Fibroblast of mammary gland (primary cell): ENCODE measurements around the gene CEP152.
A peak's percentile ranks its signal among the peaks of the same experiment; 100 is the strongest.
"Not testable (repeated sequence)": the region's sequence is repeated elsewhere in the genome, so short reads cannot be mapped to it uniquely, and the experiment has no call there.

Experiments used
- DNase-seq: peaks from one replicate; pipeline ENCODE4 v3.0.0-alpha.2; 2010; ENCODE audit warnings: low read depth
- H3K4me3 ChIP-seq: 2 replicates; pipeline ENCODE4 v1.5.1; 2011; ENCODE audit warnings: low read depth, mild to moderate bottlenecking, low read length, moderate library complexity; ENCODE audit not compliant: control insufficient read depth
- CTCF ChIP-seq: conservative IDR thresholded peaks from 2 replicates; pipeline ENCODE4 v1.5.1; 2011; ENCODE audit warnings: low read depth, low read length, inconsistent platforms; ENCODE audit not compliant: control insufficient read depth, insufficient read depth

CEP152 gene

DNA sequence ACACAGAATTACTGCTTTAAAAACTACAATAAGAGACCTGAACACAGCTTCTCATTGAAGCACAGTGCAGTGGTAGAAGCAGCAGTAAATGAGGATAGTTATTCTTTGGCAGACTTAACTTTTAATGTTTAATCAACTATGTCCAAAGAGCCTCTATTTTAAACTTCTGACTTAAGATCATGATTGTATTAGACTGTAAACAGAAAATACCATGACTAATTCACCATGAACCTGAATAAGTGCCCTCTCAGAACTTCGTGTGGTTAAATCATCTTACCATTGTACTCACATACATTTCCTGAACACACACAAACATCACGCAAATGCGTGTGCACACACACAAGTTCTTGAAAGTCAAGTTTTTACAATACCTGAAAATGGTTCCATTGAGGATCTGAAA lies 13.9 kb downstream of the CEP152 start:
- TF ChIP-seq CTCF = no peak
- H3K4me3 ChIP-seq = no peak overlapping the region
- DNase-seq = peak; percentile 72

DNA sequence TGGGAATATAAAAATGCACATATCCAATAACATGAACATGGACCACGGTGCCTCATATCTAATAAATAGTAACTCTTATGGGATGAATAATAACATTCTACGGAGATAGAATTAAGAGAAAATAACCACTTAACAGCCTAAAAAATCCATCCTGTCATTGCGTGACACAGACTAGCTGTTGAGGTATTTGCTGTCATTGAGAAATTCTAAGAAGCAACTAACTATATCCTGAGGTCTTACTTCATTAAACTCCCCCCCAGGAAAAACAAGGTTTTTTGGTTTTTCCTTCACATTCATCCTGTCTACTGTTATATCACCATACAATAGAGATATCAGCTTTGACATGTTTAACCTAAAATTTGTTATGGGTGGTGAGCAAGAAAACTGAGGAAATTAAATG lies 14.3 kb downstream of the CEP152 start:
- no peak for TF ChIP-seq CTCF
- no peak for DNase-seq
- no peak overlapping the region for H3K4me3 ChIP-seq

GRCh38 chr15:48795901-48796300 lies 15.0 kb downstream of the CEP152 start:
- TF ChIP-seq CTCF = no peak
- no peak for DNase-seq
- no peak overlapping the region for H3K4me3 ChIP-seq

DNA sequence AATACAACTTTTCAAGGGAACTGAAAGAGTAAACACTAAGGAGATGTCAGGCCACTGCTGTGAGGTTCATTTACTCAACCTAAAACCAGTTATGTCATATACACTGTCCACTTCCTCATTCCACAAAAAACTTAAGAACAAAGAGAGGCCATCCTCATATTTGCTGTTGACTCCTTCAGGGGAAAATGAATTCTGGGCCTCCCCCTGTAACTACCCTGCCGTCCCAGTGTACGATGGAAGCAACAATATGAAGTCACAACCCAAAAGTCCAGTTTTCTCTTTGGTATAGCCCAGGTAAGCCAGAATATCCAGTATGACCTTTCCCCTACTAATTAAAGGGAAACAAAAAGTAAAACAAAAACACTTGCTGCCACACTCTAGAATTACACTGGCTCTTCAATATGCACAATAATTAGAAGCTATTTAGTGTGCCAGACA lies 16.2 kb downstream of the CEP152 start:
- no peak overlapping the region for H3K4me3 ChIP-seq
- no peak for TF ChIP-seq CTCF
- DNase-seq = no peak

DNA sequence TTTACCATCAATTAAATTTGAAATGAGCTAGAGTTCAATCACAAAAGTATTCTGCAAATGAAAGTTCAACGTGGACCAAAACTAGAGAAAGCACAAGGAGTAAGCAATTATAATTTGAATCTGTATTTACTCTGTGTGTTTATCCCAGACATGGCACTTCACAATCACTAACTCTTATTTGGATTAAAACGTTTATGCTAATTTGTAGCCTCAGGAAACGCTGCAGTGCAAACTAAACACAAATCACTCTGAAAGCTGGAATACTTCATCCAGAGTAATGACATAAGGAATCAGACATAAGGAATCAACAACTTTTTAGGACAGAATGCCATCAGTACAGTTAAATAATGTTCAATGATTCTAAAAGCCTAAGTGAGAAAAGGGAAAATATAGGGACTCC lies 18.5 kb downstream of the CEP152 start:
- no peak for DNase-seq
- no peak for TF ChIP-seq CTCF
- no peak overlapping the region for H3K4me3 ChIP-seq

DNA sequence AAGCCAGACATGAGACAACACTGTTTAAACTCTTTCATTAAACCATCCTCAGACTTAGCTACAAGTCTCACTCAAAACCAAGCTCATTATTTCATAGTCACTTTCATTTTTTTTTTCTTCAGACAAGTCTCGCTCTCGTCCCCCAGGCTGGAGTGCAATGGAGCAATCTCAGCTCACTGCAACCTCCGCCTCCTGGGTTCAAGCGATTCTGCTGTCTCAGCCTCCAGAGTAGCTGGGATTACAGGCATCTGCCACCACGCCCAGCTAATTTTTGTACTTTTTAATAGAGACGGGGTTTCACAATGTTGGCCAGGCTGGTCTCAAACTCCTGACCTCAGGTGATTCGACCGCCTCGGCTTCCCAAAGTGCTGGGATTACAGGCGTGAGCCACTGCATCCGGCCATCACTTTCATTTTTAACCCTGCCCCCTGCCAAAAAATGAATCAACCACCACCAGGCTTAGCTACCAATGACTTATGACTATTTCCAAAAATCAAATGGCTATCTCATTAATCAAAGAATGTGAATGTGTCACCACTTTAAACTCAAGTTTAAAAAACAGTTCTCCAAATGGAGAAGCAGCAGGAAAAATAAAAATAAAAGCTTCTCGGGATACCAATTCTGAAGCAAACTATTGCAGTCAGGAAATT lies 20.3 kb downstream of the CEP152 start:
- not testable (repeated sequence) for H3K4me3 ChIP-seq
- peak; percentile 62 for DNase-seq

DNA sequence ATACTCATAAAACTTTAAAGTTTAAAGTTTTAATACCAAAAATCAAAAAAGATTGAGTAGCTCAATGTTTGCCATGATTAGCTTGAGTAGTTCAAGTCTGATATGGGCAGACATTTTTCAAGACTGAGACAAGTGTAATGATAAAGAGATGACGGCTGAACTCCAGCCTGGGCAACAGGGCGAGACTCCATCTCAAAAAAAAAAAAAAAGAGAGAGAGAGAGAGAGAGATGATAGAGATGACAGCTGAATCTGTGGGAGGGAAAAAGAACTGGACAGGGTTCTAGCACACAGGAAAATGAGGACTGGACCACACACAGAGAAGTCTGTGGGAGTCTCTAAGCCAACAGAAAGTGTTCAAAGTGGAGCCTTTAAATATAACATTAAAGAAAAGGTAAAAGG lies 25.2 kb downstream of the CEP152 start:
- no peak for TF ChIP-seq CTCF
- no peak for DNase-seq
- H3K4me3 ChIP-seq = no peak overlapping the region
